Smooth muscle cell of the brain vasculature (primary cell): Measurements from ENCODE around the gene ZNF816.
"Not testable (repeated sequence)": the region's sequence is repeated elsewhere in the genome, so short reads cannot be mapped to it uniquely, and the experiment has no call there.

Source experiments
- DNase-seq: peaks from one replicate; pipeline ENCODE4 v3.0.0-alpha.2; 2012; ENCODE audit warnings: low read depth, low spot score

ZNF816 gene

DNA sequence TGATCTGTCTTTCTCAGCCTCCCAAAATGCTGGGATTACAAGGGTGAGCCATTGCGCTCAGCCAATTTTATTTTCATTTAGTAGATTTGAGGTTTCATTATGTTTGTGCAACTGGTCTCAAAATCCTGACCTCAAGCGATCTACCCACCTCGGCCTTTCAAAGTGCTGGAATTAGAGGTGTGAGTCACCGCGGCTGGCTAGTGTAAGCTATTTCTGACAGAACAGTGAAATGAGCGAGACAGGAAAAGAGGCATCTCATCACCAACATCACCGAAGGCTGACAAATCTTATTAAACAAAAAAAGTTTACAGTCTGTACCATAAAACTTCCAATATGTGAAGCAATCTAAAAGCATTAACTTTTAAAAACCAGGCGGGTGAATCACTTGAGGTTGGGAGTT lies 27.2 kb downstream of the ZNF816 start:
- no peak for DNase-seq

DNA sequence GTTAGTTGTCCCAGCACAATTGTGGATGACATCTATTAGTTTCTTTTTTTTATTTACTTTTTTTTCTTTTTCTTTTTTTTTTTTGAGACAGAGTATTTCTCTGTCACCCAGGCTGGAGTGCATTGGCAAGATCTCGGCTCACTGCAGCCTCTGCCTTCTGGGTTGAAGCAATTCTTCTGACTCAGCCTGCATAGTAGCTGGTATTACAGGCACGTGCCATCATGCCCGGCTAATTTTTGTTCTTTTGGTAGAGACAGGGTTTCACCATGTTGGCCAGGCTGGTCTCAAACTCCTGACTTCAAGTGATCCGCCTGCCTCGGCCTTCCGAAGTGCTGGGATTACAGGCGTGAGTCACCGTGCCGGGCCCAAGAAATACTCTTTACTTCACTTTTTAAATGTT lies 38.0 kb downstream of the ZNF816 start:
- not testable (repeated sequence) for DNase-seq

DNA sequence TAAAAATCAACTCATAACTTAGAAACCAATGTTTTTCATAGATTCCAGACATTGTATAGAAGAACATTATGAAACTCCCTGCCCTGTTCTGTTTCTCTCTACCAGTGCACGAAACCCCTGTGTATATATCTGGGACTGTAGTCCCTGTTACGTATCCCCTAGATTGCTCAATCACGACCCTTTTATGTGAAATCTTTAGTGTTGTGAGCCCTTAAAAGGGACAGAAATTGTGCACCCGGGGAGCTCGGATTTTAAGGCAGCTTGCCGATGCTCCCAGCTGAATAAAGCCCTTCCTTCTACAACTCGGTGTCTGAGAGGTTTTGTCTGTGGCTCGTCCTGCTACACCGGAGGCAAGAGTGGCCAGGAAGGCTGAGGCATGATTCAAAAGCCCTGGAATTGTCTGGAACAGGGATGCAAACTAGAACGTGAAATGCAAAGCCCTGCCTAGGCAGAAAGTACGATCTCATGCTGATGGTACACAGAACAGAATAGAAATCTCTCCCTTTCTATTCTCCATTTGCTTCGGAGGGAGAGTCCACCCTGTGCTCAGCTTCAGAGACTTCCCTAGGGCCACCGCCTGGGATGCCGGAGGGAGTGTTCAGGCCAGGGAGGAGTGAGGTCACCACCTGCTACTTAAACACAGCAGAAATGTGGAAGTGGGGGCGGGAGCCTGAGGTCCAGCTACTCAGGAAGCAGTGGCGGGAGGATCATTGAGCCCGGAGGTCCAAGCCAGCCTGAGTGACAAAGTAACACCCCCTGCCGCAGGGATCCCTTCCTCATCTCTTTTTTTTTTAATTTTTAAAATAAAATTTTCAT lies 38.7 kb downstream of the ZNF816 start:
- DNase-seq: no peak

DNA sequence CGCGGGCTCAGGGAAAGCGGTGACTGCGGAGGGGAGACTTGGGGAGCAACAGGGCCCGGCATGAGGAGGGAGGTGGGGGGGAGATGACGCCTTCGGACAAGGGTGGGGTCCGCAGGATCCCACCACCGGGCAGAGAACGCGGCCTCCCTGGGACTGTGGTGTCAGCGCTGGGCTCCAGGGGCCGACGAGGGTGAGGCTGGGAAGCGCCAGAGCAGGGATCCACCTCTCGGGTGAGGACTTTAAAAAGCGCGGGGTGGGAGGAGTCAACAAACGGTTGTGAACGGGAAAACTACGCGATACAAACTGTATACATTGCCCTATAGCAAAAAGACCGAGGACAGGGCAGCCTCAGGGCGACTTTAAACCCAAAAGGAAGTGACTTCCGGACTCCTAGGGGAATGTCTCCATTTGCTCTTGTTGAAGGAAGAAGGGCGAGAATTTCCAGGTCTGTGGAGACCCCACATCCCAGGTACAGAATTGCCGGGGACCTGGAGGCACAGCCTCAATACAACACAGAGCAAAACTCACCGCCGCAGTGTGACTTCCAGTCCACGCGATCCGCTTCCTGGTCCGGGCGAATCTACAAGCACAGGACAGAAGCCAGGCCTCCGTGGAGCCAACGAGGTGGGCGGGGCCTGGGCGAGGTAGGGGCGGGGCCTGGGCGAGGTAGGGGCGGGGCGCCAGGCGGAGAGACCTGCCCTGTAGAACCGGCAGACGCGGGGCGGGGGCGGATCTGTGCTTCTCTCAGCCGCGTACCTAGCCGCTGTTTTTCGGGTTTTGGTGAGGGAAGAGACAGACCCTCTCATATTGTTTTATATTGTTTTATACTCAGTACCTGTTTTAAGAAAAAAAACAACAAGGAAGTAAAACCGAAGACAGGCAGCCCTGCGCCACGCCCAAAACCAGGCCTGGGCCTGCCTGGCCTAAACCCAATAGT lies 39.6 kb downstream of the ZNF816 start, which contains the start of gene ZNF888:
TSS of gene ZNF888 (minus strand) at position 588 of the 937 bp plus-strand sequence. CDS start 5,555 bp downstream, outside the sequence.
- no peak for DNase-seq

- DNase-seq: no peak
These were observed 45.1 kb downstream of the ZNF816 start for GRCh38 chr19:52917531-52917930.

GRCh38 chr19:52910648-52911047 lies 52.0 kb downstream of the ZNF816 start:
- no peak for DNase-seq

GRCh38 chr19:52904052-52904780 lies 58.5 kb downstream of the ZNF816 start:
- not testable (repeated sequence) for DNase-seq

DNA sequence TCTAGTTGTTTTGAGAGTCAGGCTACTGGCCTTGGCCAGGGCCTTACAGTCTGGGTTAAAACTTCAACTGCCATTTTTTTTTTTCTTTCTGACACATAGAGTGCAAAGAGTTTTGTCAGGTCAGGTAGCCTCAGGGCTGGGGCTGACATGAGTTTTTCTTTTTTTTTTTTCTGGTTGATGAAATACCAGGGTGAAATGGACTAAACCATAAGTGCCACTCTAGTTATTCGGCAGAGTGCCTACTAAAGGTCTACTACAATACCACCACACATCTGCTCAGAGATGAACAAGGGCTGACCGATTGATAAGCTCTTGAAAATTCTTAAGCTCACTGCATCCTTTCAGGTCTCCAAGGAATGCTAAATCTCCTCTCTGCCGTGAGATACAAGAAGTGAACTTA lies 60.8 kb downstream of the ZNF816 start:
- DNase-seq: no peak
